Activated CD8-positive, alpha-beta memory T cell treated with anti-CD3 and anti-CD28 coated beads, Interleukin-2, amount 10 ng/mL, durations not matched to agents 7 days and 5 days (primary cell): ENCODE results near the gene LEMD2. TPM values are rescaled to one million over a fixed set of nuclear protein-coding genes. Genes with fewer than 3 reads are reported as not detected.

ENCODE experiments used
- ATAC-seq: fragments of 150-1000 bp; cut with Tn5 transposase; one replicate; pipeline ENCODE4 v1.10.0; 2021; ENCODE audit warnings: moderate library complexity
- CTCF ChIA-PET: fragments of 350-600 bp; sonication (Branson Sonifier 250); formaldehyde crosslinking; loops from one replicate; lab custom pipeline; 2021; ENCODE audit warnings: antibody characterized with exemption; lab: Charles Lee
- DNase-seq: peaks from one replicate; pipeline ENCODE4 v3.0.0-alpha.2; 2020
- H3K27ac Mint-ChIP-seq: one replicate; pipeline ENCODE4 v1.8.0; 2021; ENCODE audit warnings: mild to moderate bottlenecking, mixed read lengths
- H3K27me3 Mint-ChIP-seq: one replicate; pipeline ENCODE4 v1.8.0; 2021; ENCODE audit warnings: mixed read lengths
- H3K36me3 Mint-ChIP-seq: one replicate; pipeline ENCODE4 v1.8.0; 2021; ENCODE audit warnings: mild to moderate bottlenecking, mixed read lengths
- H3K4me1 Mint-ChIP-seq: one replicate; pipeline ENCODE4 v1.8.0; 2021; ENCODE audit warnings: mixed read lengths
- H3K4me3 Mint-ChIP-seq: one replicate; pipeline ENCODE4 v1.8.0; 2021; ENCODE audit warnings: mild to moderate bottlenecking, moderate library complexity, mixed read lengths
- H3K9me3 Mint-ChIP-seq: one replicate; pipeline ENCODE4 v1.8.0; 2022; ENCODE audit warnings: low read depth, mixed read lengths
- total RNA-seq, 2 experiments: library from RNA; stranded (reverse); gene quantifications; one replicate each; pipeline ENCODE4 v1.2.3, GENCODE V29; 2021

Gene LEMD2
- total RNA-seq, 2 experiments from 2014 or later = 64.9 to 80.3 TPM

- Mint-ChIP-seq H3K4me3 (no peak overlapping the region), H3K4me1 (no peaks in the 10 kb centered on the region), H3K9me3 (no peaks in the 10 kb centered on the region), H3K27me3 (peaks cover 18% of the 10 kb centered on the region), H3K27ac (no peak overlapping the region), H3K36me3 (no peaks in the 10 kb centered on the region)
- ATAC-seq = no peak
- no peak for DNase-seq
- CTCF ChIA-PET = interaction anchor here (2.1 kb wide), 1 partner anchor 287 kb away, joined by 7 read pairs; no protein-coding TSS in a partner anchor
Measured at GRCh38 chr6:33740204-33740608, 48.7 kb downstream of the LEMD2 start.

- DNase-seq (no peak), ATAC-seq (no peak)
- H3K9me3 Mint-ChIP-seq = no peaks in the 10 kb centered on the region
- CTCF ChIA-PET = interaction anchor here (2.1 kb wide), 1 partner anchor 287 kb away, joined by 7 read pairs; no protein-coding TSS in a partner anchor
- H3K27ac Mint-ChIP-seq = no peak overlapping the region
- H3K27me3 Mint-ChIP-seq = peaks cover 18% of the 10 kb centered on the region
- no peak overlapping the region for H3K4me3 Mint-ChIP-seq
- H3K36me3 Mint-ChIP-seq = no peaks in the 10 kb centered on the region
- H3K4me1 Mint-ChIP-seq = no peaks in the 10 kb centered on the region
Measured at GRCh38 chr6:33739571-33739970, 49.4 kb downstream of the LEMD2 start.

- CTCF ChIA-PET = no interaction called here
- Mint-ChIP-seq H3K36me3 (no peaks in the 10 kb centered on the region), H3K27ac (no peak overlapping the region), H3K27me3 (peaks cover 13% of the 10 kb centered on the region), H3K9me3 (no peaks in the 10 kb centered on the region), H3K4me1 (no peaks in the 10 kb centered on the region), H3K4me3 (no peak overlapping the region)
- ATAC-seq (no peak), DNase-seq (no peak)
Measured at GRCh38 chr6:33738879-33739278, 50.1 kb downstream of the LEMD2 start.

- no peaks in the 10 kb centered on the region for H3K4me1 Mint-ChIP-seq
- ATAC-seq = no peak
- no peak overlapping the region for H3K27ac Mint-ChIP-seq
- no peaks in the 10 kb centered on the region for H3K36me3 Mint-ChIP-seq
- CTCF ChIA-PET = interaction anchor here (0.5 to 0.9 kb wide), 2 partner anchors 27 to 704 kb away, joined by 3 read pairs; partner anchors contain the start of gene UQCC2
- peaks cover 7% of the 10 kb centered on the region for H3K27me3 Mint-ChIP-seq
- H3K9me3 Mint-ChIP-seq = no peaks in the 10 kb centered on the region
- DNase-seq = no peak
- H3K4me3 Mint-ChIP-seq = no peak overlapping the region
Measured at GRCh38 chr6:33738153-33738552, 50.8 kb downstream of the LEMD2 start.

- DNase-seq (no peak), ATAC-seq (no peak)
- Mint-ChIP-seq H3K27me3 (no peaks in the 10 kb centered on the region), H3K4me3 (no peak overlapping the region), H3K36me3 (no peaks in the 10 kb centered on the region), H3K9me3 (no peaks in the 10 kb centered on the region), H3K27ac (no peak overlapping the region), H3K4me1 (no peaks in the 10 kb centered on the region)
- CTCF ChIA-PET = interaction anchor here (0.5 to 0.9 kb wide), 2 partner anchors 26 to 705 kb away, joined by 3 read pairs; partner anchors contain the start of gene UQCC2
Measured at GRCh38 chr6:33737267-33738026, 51.5 kb downstream of the LEMD2 start.

- Mint-ChIP-seq H3K27me3 (no peaks in the 10 kb centered on the region), H3K4me3 (no peak overlapping the region), H3K4me1 (no peaks in the 10 kb centered on the region), H3K27ac (no peak overlapping the region), H3K9me3 (no peaks in the 10 kb centered on the region), H3K36me3 (no peaks in the 10 kb centered on the region)
- ATAC-seq (no peak), DNase-seq (no peak)
- CTCF ChIA-PET = interaction anchor here (2.1 kb wide), 1 partner anchor 9 kb away, joined by 10 read pairs; no protein-coding TSS in a partner anchor
Measured at GRCh38 chr6:33735216-33735615, 53.7 kb downstream of the LEMD2 start.

GRCh38 chr6:33733709-33734007 is 55.3 kb downstream of the LEMD2 start:
- CTCF ChIA-PET = no interaction called here
- H3K4me3 Mint-ChIP-seq = no peak overlapping the region
- H3K27ac Mint-ChIP-seq = no peak overlapping the region
- H3K9me3 Mint-ChIP-seq = no peaks in the 10 kb centered on the region
- H3K36me3 Mint-ChIP-seq = no peaks in the 10 kb centered on the region
- H3K27me3 Mint-ChIP-seq = peaks cover under 1% of the 10 kb centered on the region
- H3K4me1 Mint-ChIP-seq = no peaks in the 10 kb centered on the region
- DNase-seq (no peak), ATAC-seq (no peak)

GRCh38 chr6:33732817-33733708 is 55.9 kb downstream of the LEMD2 start:
- H3K9me3 Mint-ChIP-seq = no peaks in the 10 kb centered on the region
- H3K36me3 Mint-ChIP-seq = no peaks in the 10 kb centered on the region
- no peak overlapping the region for H3K27ac Mint-ChIP-seq
- DNase-seq (no peak), ATAC-seq (no peak)
- peaks cover 4% of the 10 kb centered on the region for H3K27me3 Mint-ChIP-seq
- CTCF ChIA-PET = interaction anchor here (0.9 kb wide), 1 partner anchor 11 kb away, joined by 4 read pairs; no protein-coding TSS in a partner anchor
- no peaks in the 10 kb centered on the region for H3K4me1 Mint-ChIP-seq
- H3K4me3 Mint-ChIP-seq = no peak overlapping the region

GRCh38 chr6:33732385-33732784 is 56.5 kb downstream of the LEMD2 start:
- Mint-ChIP-seq H3K36me3 (no peaks in the 10 kb centered on the region), H3K27ac (no peak overlapping the region), H3K4me1 (no peaks in the 10 kb centered on the region), H3K4me3 (no peak overlapping the region), H3K9me3 (no peaks in the 10 kb centered on the region), H3K27me3 (peaks cover 4% of the 10 kb centered on the region)
- ATAC-seq (no peak), DNase-seq (no peak)
- CTCF ChIA-PET = interaction anchor here (0.6 to 0.9 kb wide), 2 partner anchors 12 to 37 kb away, joined by 3 to 4 read pairs; no protein-coding TSS in a partner anchor

GRCh38 chr6:33731751-33732282 is 57.1 kb downstream of the LEMD2 start:
- Mint-ChIP-seq H3K4me3 (no peak overlapping the region), H3K4me1 (no peaks in the 10 kb centered on the region), H3K9me3 (no peaks in the 10 kb centered on the region), H3K27ac (no peak overlapping the region), H3K27me3 (peaks cover 4% of the 10 kb centered on the region), H3K36me3 (no peaks in the 10 kb centered on the region)
- DNase-seq (no peak), ATAC-seq (no peak)
- CTCF ChIA-PET = interaction anchor here (0.6 to 1.0 kb wide), 3 partner anchors 13 to 37 kb away, joined by 3 to 4 read pairs (median 4); partner anchors contain the start of gene UQCC2

GRCh38 chr6:33731035-33731434 is 57.9 kb downstream of the LEMD2 start:
- Mint-ChIP-seq H3K27me3 (peaks cover 8% of the 10 kb centered on the region), H3K4me3 (no peak overlapping the region), H3K4me1 (no peaks in the 10 kb centered on the region), H3K27ac (no peak overlapping the region), H3K36me3 (no peaks in the 10 kb centered on the region), H3K9me3 (no peaks in the 10 kb centered on the region)
- ATAC-seq = no peak
- CTCF ChIA-PET = interaction anchor here (0.8 to 1.0 kb wide), 2 partner anchors 13 to 20 kb away, joined by 4 read pairs; partner anchors contain the start of gene UQCC2
- no peak for DNase-seq

GRCh38 chr6:33730611-33731010 is 58.3 kb downstream of the LEMD2 start:
- Mint-ChIP-seq H3K27me3 (peaks cover 10% of the 10 kb centered on the region), H3K9me3 (no peaks in the 10 kb centered on the region), H3K27ac (no peak overlapping the region), H3K36me3 (no peaks in the 10 kb centered on the region), H3K4me1 (no peaks in the 10 kb centered on the region), H3K4me3 (no peak overlapping the region)
- ATAC-seq (no peak), DNase-seq (no peak)
- CTCF ChIA-PET = interaction anchor here (1.0 kb wide), 1 partner anchor 14 kb away, joined by 4 read pairs; no protein-coding TSS in a partner anchor

GRCh38 chr6:33729059-33729458 is 59.9 kb downstream of the LEMD2 start:
- Mint-ChIP-seq H3K9me3 (no peaks in the 10 kb centered on the region), H3K4me3 (no peak overlapping the region), H3K36me3 (no peaks in the 10 kb centered on the region), H3K27me3 (peaks cover 21% of the 10 kb centered on the region), H3K27ac (no peak overlapping the region), H3K4me1 (no peaks in the 10 kb centered on the region)
- DNase-seq (no peak), ATAC-seq (no peak)
- CTCF ChIA-PET = no interaction called here
